ENCODE measurements around the gene ABCB1.
"Not testable (repeated sequence)": the region's sequence is repeated elsewhere in the genome, so short reads cannot be mapped to it uniquely, and the experiment has no call there.

Gene ABCB1

GRCh38 chr7:87574630-87575029 lies 26.1 kb downstream of the ABCB1 start:
- DNase-seq: no peak

GRCh38 chr7:87572513-87572912 lies 28.2 kb downstream of the ABCB1 start:
- not testable (repeated sequence) for DNase-seq

- DNase-seq: no peak
Observed at GRCh38 chr7:87570178-87570577, 30.5 kb downstream of the ABCB1 start.

- DNase-seq: no peak
Observed at GRCh38 chr7:87567052-87567451, 33.6 kb downstream of the ABCB1 start.

- no peak for DNase-seq
Observed at GRCh38 chr7:87566311-87566900, 34.3 kb downstream of the ABCB1 start.

- no peak for DNase-seq
Observed at GRCh38 chr7:87565877-87566276, 34.8 kb downstream of the ABCB1 start.

- no peak for DNase-seq
Observed at GRCh38 chr7:87564296-87564963, 36.3 kb downstream of the ABCB1 start.

GRCh38 chr7:87561702-87562101 lies 39.0 kb downstream of the ABCB1 start:
- no peak for DNase-seq

- DNase-seq: no peak
Observed at GRCh38 chr7:87561102-87561501, 39.6 kb downstream of the ABCB1 start.

GRCh38 chr7:87552351-87552900 lies 48.3 kb downstream of the ABCB1 start:
- no peak for DNase-seq

- DNase-seq: no peak
Observed at GRCh38 chr7:87548123-87548919, 52.4 kb downstream of the ABCB1 start.

GRCh38 chr7:87545760-87546159 lies 54.9 kb downstream of the ABCB1 start:
- DNase-seq: no peak

- DNase-seq: no peak
Observed at GRCh38 chr7:87543623-87544022, 57.1 kb downstream of the ABCB1 start.

- DNase-seq: no peak
Observed at GRCh38 chr7:87541648-87542047, 59.0 kb downstream of the ABCB1 start.

- no peak for DNase-seq
Observed at GRCh38 chr7:87538052-87538451, 62.6 kb downstream of the ABCB1 start.

GRCh38 chr7:87534072-87534471 lies 66.6 kb downstream of the ABCB1 start:
- no peak for DNase-seq

GRCh38 chr7:87530126-87530525 lies 70.6 kb downstream of the ABCB1 start:
- DNase-seq: no peak

GRCh38 chr7:87528730-87529129 lies 72.0 kb downstream of the ABCB1 start:
- no peak for DNase-seq

- DNase-seq: no peak
Observed at GRCh38 chr7:87518735-87519134, 81.9 kb downstream of the ABCB1 start.

- DNase-seq: no peak
Observed at GRCh38 chr7:87517891-87518290, 82.8 kb downstream of the ABCB1 start.

- no peak for DNase-seq
Observed at GRCh38 chr7:87517136-87517815, 83.4 kb downstream of the ABCB1 start.

- DNase-seq: no peak
Observed at GRCh38 chr7:87513735-87514335, 86.8 kb downstream of the ABCB1 start.

- DNase-seq: no peak
Observed at GRCh38 chr7:87512906-87513305, 87.8 kb downstream of the ABCB1 start.

All from NCI-H345 (cell line).